DOHH2 (cell line): ENCODE measurements around the gene NTNG2.

Experiments used
- EZH2phosphoT487 ChIP-seq: fragments of 200-600 bp; sonication (generic); IDR thresholded peaks from 2 replicates; pipeline ENCODE4 v1.6.1; 2017; ENCODE audit warnings: borderline replicate concordance, mild to moderate bottlenecking, antibody characterized with exemption, low read length, moderate library complexity, mixed read lengths
- TF ChIP-seq, protein P1 (sequence below): fragments of 200-600 bp; sonication (generic); IDR thresholded peaks from one replicate; pipeline ENCODE4 v1.5.1; 2014; ENCODE audit warnings: antibody characterized with exemption, mild to moderate bottlenecking, low read depth, low read length; ENCODE audit not compliant: poor library complexity, severe bottlenecking

DNA sequence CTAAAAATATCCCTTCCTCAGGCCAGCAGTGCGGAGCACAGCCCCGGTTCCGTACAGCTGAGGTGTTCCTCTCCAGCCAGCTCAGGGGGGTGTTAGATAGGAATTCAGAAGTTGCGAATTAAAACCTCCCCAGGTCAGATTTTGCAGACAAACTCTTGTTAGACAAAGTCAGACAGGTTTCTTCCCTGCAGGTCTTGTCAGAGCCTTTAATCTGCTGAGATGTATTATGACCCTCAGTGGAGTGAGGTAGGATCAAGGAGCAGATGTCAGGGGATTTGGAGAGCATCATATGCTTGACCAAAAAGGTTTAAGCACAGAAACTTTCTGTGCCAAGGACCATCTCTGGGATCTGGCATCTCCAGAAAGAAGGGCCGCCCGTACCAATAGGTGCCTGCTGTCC is 60.1 kb downstream of the NTNG2 start:
- TF ChIP-seq, protein P1, sequence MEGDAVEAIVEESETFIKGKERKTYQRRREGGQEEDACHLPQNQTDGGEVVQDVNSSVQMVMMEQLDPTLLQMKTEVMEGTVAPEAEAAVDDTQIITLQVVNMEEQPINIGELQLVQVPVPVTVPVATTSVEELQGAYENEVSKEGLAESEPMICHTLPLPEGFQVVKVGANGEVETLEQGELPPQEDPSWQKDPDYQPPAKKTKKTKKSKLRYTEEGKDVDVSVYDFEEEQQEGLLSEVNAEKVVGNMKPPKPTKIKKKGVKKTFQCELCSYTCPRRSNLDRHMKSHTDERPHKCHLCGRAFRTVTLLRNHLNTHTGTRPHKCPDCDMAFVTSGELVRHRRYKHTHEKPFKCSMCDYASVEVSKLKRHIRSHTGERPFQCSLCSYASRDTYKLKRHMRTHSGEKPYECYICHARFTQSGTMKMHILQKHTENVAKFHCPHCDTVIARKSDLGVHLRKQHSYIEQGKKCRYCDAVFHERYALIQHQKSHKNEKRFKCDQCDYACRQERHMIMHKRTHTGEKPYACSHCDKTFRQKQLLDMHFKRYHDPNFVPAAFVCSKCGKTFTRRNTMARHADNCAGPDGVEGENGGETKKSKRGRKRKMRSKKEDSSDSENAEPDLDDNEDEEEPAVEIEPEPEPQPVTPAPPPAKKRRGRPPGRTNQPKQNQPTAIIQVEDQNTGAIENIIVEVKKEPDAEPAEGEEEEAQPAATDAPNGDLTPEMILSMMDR, result no peak
- no peak for TF ChIP-seq EZH2phosphoT487
